ENCODE results near the gene CDKAL1.

CDKAL1 gene

DNA sequence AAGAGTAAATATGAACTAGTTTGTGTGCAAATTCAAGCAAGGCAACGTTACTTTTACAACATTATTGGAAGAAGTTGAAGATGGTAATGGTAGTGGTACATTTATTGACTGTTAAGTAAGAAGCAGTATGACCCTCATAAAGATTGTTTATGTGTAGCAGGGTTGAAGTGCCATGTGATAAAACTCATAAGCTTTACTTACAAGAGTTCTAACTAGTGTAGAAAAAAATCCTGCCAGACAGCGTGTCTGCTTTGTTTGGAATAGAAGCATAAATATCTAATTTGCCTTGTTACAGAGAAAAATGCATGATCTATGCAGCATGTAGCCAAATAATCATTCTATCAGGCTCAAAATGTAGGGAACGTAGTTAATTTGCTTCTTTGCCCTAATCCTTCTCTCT, 608.5 kb downstream of the CDKAL1 start:
- DNase-seq (ENCODE audit: low spot score) (no peak), ATAC-seq (ENCODE audit: low read depth) (no peak)
- Histone ChIP-seq H3K27me3 (ENCODE audit: insufficient read depth, poor library complexity, severe bottlenecking) (no peaks in the 10 kb centered on the region), H3K36me3 (ENCODE audit: low read depth) (no peaks in the 10 kb centered on the region), H3K4me1 (ENCODE audit: insufficient read depth, poor library complexity, severe bottlenecking) (no peaks in the 10 kb centered on the region), H3K27ac (ENCODE audit: poor library complexity, severe bottlenecking) (no peak overlapping the region), H3K4me3 (ENCODE audit: severe bottlenecking) (no peak overlapping the region), H3K9me3 (ENCODE audit: severe bottlenecking) (no peaks in the 10 kb centered on the region)
- TF ChIP-seq CTCF (IDR thresholded peaks at IDR 0.05; ENCODE audit: poor library complexity, severe bottlenecking): no peak

- Histone ChIP-seq H3K9me3 (ENCODE audit: severe bottlenecking) (no peaks in the 10 kb centered on the region), H3K4me1 (ENCODE audit: insufficient read depth, poor library complexity, severe bottlenecking) (no peaks in the 10 kb centered on the region), H3K4me3 (ENCODE audit: severe bottlenecking) (no peak overlapping the region), H3K36me3 (ENCODE audit: low read depth) (no peaks in the 10 kb centered on the region), H3K27ac (ENCODE audit: poor library complexity, severe bottlenecking) (no peak overlapping the region), H3K27me3 (ENCODE audit: insufficient read depth, poor library complexity, severe bottlenecking) (no peaks in the 10 kb centered on the region)
- DNase-seq (ENCODE audit: low spot score): no peak
- TF ChIP-seq CTCF (IDR thresholded peaks at IDR 0.05; ENCODE audit: poor library complexity, severe bottlenecking): no peak
- no peak for ATAC-seq (ENCODE audit: low read depth)
These were observed 609.4 kb downstream of the CDKAL1 start for GRCh38 chr6:21143645-21144044.

DNA sequence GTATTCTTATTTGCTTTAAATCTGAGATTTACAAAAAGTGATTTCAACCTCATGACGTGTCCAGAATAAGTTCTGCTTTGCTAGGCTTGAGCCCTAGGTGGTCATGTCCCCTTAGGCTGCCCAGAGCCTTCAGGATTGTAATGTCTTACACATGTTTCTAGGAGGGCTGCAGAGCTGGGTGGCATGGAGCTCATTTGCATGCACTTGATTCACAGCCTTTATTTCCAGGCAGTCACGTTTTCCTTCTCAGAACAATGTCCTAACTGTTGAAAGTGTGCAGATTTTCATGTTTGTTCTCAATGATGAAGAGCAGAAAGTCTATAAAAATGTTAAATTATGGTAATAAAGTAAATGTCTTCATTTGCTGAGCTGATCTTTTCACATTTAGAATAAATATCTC, 610.7 kb downstream of the CDKAL1 start:
- H3K4me1 ChIP-seq (ENCODE audit: insufficient read depth, poor library complexity, severe bottlenecking): no peaks in the 10 kb centered on the region

GRCh38 chr6:21147995-21148394, 613.7 kb downstream of the CDKAL1 start:
- Histone ChIP-seq H3K9me3 (ENCODE audit: severe bottlenecking) (no peaks in the 10 kb centered on the region), H3K27ac (ENCODE audit: poor library complexity, severe bottlenecking) (no peak overlapping the region), H3K36me3 (ENCODE audit: low read depth) (no peaks in the 10 kb centered on the region), H3K4me3 (ENCODE audit: severe bottlenecking) (no peak overlapping the region), H3K27me3 (ENCODE audit: insufficient read depth, poor library complexity, severe bottlenecking) (no peaks in the 10 kb centered on the region), H3K4me1 (ENCODE audit: insufficient read depth, poor library complexity, severe bottlenecking) (no peaks in the 10 kb centered on the region)
- TF ChIP-seq CTCF (IDR thresholded peaks at IDR 0.05; ENCODE audit: poor library complexity, severe bottlenecking): no peak
- no peak for ATAC-seq (ENCODE audit: low read depth)
- no peak for DNase-seq (ENCODE audit: low spot score)

More for the DNA sequence above, 610.7 kb downstream of the CDKAL1 start:
- Histone ChIP-seq H3K9me3 (ENCODE audit: severe bottlenecking) (no peaks in the 10 kb centered on the region), H3K27me3 (ENCODE audit: insufficient read depth, poor library complexity, severe bottlenecking) (no peaks in the 10 kb centered on the region), H3K36me3 (ENCODE audit: low read depth) (no peaks in the 10 kb centered on the region), H3K4me3 (ENCODE audit: severe bottlenecking) (no peak overlapping the region), H3K27ac (ENCODE audit: poor library complexity, severe bottlenecking) (no peak overlapping the region)
- no peak for TF ChIP-seq CTCF (IDR thresholded peaks at IDR 0.05; ENCODE audit: poor library complexity, severe bottlenecking)
- no peak for ATAC-seq (ENCODE audit: low read depth)
- no peak for DNase-seq (ENCODE audit: low spot score)

GRCh38 chr6:21149470-21149869, 615.2 kb downstream of the CDKAL1 start:
- no peak overlapping the region for H3K27ac ChIP-seq (ENCODE audit: poor library complexity, severe bottlenecking)
- no peaks in the 10 kb centered on the region for H3K9me3 ChIP-seq (ENCODE audit: severe bottlenecking)
- ATAC-seq (ENCODE audit: low read depth): peak; percentile 57
- no peaks in the 10 kb centered on the region for H3K27me3 ChIP-seq (ENCODE audit: insufficient read depth, poor library complexity, severe bottlenecking)
- no peaks in the 10 kb centered on the region for H3K36me3 ChIP-seq (ENCODE audit: low read depth)
- TF ChIP-seq CTCF (IDR thresholded peaks at IDR 0.05; ENCODE audit: poor library complexity, severe bottlenecking): no peak
- no peak for DNase-seq (ENCODE audit: low spot score)
- no peaks in the 10 kb centered on the region for H3K4me1 ChIP-seq (ENCODE audit: insufficient read depth, poor library complexity, severe bottlenecking)
- H3K4me3 ChIP-seq (ENCODE audit: severe bottlenecking): no peak overlapping the region
